Measurements from ENCODE around the gene TBC1D22B.

The TBC1D22B gene

DNA sequence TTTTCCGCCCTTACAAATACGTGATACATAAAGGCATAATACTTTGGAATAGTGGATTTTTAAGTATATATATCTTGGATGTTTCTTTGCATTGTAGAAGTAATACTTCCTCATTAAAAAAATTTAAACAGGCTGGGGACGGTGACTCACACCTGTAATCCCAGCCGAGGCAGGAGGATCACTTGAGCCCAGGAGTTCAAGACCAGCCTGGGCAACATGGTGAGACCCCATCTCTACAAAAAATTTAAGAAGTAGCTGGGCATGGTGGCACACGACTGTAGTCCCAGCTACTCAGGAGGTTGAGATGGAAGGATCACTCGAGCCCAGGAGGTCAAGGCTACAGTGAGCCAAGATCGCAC is 57.6 kb downstream of the TBC1D22B start:
- DNase-seq (ENCODE audit: low read depth), result no peak
- TF ChIP-seq CTCF (conservative IDR thresholded peaks at IDR 0.05; ENCODE audit: low read depth, low read length), result no peak
- H3K4me3 ChIP-seq (ENCODE audit: low read length), result no peak overlapping the region

DNA sequence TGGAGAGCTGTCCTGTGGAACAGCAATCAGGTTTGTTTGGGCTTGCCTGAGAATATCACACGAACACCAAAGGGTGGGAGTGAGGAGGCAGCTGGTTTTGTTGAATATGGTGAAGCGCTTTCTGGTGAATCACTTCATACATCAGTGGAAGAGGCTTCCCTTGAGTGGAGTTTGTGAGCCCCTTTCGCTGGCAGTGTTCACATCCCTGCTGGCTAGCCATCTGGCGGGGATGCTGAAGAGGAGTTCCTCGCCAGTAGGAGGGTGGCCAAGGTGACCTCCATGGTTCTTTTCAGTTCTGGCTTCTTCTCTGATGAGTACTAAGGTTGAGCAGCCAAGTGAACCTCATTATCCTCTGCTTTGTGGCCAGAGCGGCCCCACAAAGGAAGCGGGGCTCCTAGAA is 58.5 kb downstream of the TBC1D22B start:
- no peak for DNase-seq (ENCODE audit: low read depth)
- TF ChIP-seq CTCF (conservative IDR thresholded peaks at IDR 0.05; ENCODE audit: low read depth, low read length), result no peak

DNA sequence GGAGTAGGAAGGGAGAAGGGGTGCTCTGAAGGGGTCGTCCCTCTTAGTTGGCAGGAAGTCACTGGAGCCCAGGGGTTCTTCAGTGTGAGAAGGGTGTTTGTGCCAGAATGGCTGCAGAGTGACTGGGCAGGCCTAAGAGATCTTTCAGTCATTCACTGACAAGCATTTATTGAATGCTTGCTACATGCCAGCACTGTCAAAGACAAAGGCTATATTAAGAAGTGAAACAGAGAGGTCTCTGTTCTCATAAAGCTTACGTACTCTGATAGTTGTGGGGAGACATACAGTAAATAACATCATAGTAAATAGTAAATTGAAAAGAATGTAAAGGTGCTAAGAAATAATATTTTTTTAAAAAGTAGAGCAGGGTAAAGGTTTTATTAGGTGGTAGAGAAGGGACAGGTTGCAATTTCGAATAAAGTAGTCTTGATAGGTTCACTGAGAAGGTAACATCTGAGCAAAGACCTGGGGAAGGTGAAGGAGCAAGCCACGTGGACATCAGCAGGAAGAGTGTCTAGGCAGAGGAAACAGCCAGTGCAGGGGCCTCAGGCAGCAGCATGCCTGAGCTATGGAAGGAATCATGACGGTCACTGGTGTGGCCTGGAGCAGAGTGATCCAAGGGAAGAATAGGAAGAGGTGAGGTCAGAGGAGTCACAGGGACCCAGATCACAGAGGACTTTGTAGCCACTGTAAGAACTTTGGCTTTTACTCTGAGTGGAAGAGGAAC is 59.9 kb downstream of the TBC1D22B start:
- H3K4me3 ChIP-seq (ENCODE audit: low read length), result no peak overlapping the region
- no peak for TF ChIP-seq CTCF (conservative IDR thresholded peaks at IDR 0.05; ENCODE audit: low read depth, low read length)
- DNase-seq (ENCODE audit: low read depth), result no peak

More for the DNA sequence above, 58.5 kb downstream of the TBC1D22B start:
- H3K4me3 ChIP-seq (ENCODE audit: low read length), result no peak overlapping the region

GRCh38 chr6:37319156-37319555 is 61.6 kb downstream of the TBC1D22B start:
- DNase-seq (ENCODE audit: low read depth), result no peak
- H3K4me3 ChIP-seq (ENCODE audit: low read length), result no peak overlapping the region
- no peak for TF ChIP-seq CTCF (conservative IDR thresholded peaks at IDR 0.05; ENCODE audit: low read depth, low read length)

DNA sequence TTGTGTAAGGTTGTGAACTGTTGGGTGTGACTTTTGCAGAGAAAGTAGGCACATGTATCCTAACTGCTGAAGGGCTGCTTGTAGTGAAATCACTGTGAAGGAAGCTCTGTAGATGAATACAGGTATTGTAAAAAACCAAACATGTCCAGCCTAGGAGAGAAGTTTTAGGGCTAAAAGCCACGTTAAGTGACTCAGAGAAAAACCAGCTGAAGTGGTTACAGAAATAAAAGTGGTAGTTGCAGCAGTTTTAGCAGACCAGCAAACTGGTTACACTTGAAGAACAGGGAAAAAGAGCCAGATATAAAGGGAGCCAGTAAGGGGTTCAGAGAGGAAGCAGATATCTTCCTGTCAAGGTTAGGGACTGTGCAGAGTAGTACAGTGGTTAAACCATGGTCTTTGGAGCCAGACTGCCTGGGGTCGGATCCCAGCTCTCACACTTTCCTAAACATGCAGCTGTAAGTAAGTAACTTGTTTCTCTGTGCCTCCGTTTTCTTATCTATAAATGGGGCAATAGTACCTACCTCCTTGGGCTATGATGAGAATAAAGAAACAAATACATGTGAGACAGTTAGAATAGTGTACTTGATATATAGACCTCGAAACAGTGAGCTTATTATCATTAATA is 62.4 kb downstream of the TBC1D22B start:
- TF ChIP-seq CTCF (conservative IDR thresholded peaks at IDR 0.05; ENCODE audit: low read depth, low read length), result no peak
- DNase-seq (ENCODE audit: low read depth), result no peak
- no peak overlapping the region for H3K4me3 ChIP-seq (ENCODE audit: low read length)

DNA sequence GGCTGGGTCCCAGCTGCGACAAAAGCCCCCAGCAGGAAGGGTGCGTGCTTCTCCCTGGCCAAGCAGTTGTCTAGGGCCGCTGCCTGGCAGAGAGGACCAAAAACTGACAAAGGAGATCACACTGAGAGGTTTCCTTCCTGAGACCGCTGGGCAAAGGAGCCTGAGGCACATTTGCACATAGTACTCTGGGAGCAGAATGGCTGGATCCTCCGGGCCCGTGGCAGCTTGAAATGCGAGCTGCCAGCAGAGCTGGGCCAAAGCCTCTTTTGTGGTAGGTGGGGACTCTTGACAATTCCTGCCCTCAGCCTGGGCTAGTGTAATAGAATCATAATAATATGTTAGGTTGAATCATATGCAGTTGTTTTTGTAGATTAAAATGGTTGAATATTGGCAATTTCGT is 63.1 kb downstream of the TBC1D22B start:
- no peak overlapping the region for H3K4me3 ChIP-seq (ENCODE audit: low read length)
- no peak for TF ChIP-seq CTCF (conservative IDR thresholded peaks at IDR 0.05; ENCODE audit: low read depth, low read length)
- no peak for DNase-seq (ENCODE audit: low read depth)

- no peak for DNase-seq (ENCODE audit: low read depth)
- TF ChIP-seq CTCF (conservative IDR thresholded peaks at IDR 0.05; ENCODE audit: low read depth, low read length), result no peak
- H3K4me3 ChIP-seq (ENCODE audit: low read length), result no peak overlapping the region
Measured at GRCh38 chr6:37321101-37321500, 63.5 kb downstream of the TBC1D22B start.

Measured in retinal pigment epithelial cell (primary cell).